Lower leg skin (tissue), 3 donors: Measurements from ENCODE around the gene CLN6.

ENCODE experiments used
- POLR2A ChIP-seq, 2 donors: fragments of 450-650 bp; IDR thresholded peaks; one replicate each; pipeline ENCODE4 v1.6.1; 2016 to 2017; ENCODE audit warnings: antibody characterized with exemption in 2 of 2, mild to moderate bottlenecking in 1 of 2, moderate library complexity in 1 of 2
- TF ChIP-seq, protein P1 (sequence below), 3 donors: fragments of 450-650 bp; IDR thresholded peaks; one replicate each; pipeline ENCODE4 v1.5.1; 2016; ENCODE audit warnings: antibody characterized with exemption in 3 of 3, mild to moderate bottlenecking in 3 of 3, moderate library complexity in 2 of 3

DNA sequence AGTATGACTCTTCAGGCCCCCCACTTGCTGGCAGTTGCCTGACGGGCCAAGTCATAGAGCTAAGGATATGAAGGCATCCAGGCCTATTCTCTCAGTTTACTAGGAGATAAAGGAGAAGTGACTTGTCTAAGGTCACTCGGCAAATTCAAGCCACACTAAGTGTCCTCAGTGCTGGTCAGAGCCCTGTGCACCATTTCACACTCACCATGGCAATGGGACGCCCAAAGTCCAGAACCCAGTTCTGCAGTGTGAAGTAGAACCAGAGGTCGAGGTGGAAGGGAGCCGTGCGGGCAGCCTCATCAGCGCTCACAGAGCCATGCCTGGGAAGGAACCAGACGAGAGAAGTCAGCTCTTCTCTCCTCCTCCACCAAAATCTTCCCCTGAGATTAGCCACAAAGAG, 11.2 kb downstream of the CLN6 start:
- TF ChIP-seq, protein P1, sequence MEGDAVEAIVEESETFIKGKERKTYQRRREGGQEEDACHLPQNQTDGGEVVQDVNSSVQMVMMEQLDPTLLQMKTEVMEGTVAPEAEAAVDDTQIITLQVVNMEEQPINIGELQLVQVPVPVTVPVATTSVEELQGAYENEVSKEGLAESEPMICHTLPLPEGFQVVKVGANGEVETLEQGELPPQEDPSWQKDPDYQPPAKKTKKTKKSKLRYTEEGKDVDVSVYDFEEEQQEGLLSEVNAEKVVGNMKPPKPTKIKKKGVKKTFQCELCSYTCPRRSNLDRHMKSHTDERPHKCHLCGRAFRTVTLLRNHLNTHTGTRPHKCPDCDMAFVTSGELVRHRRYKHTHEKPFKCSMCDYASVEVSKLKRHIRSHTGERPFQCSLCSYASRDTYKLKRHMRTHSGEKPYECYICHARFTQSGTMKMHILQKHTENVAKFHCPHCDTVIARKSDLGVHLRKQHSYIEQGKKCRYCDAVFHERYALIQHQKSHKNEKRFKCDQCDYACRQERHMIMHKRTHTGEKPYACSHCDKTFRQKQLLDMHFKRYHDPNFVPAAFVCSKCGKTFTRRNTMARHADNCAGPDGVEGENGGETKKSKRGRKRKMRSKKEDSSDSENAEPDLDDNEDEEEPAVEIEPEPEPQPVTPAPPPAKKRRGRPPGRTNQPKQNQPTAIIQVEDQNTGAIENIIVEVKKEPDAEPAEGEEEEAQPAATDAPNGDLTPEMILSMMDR (IDR thresholded peaks at IDR 0.05) = no peak
- TF ChIP-seq POLR2A (IDR thresholded peaks at IDR 0.05) = no peak
